H1 (cell line): ENCODE results near the gene MGRN1. TPM values are rescaled to one million over a fixed set of nuclear protein-coding genes. Genes with fewer than 3 reads are reported as not detected.
A peak's percentile ranks its signal among the peaks of the same experiment; 100 is the strongest.

ENCODE experiments used
- BCL11A ChIP-seq, 2 experiments: IDR thresholded peaks; one replicate each; pipeline ENCODE4 v1.6.1; 2011; ENCODE audit warnings: low read depth in 2 of 2, low read length in 2 of 2, mild to moderate bottlenecking in 2 of 2
- CHD1 ChIP-seq: IDR thresholded peaks from 2 replicates; pipeline ENCODE4 v1.6.1; 2012; ENCODE audit warnings: low read depth, low read length, improper control_type of control experiment
- CREB1 ChIP-seq: IDR thresholded peaks from 2 replicates; pipeline ENCODE4 v1.6.1; 2012; ENCODE audit warnings: inconsistent platforms
- JUN ChIP-seq: IDR thresholded peaks from 2 replicates; pipeline ENCODE4 v1.6.1; 2011; ENCODE audit warnings: low read depth, mild to moderate bottlenecking, improper control_type of control experiment, low read length
- NANOG ChIP-seq: IDR thresholded peaks from 2 replicates; pipeline ENCODE4 v1.6.1; 2011; ENCODE audit warnings: low read length, low read depth, mild to moderate bottlenecking, inconsistent platforms; ENCODE audit not compliant: insufficient read depth, poor library complexity, severe bottlenecking
- NRF1 ChIP-seq: IDR thresholded peaks from 2 replicates; pipeline ENCODE4 v1.6.1; 2011; ENCODE audit warnings: mild to moderate bottlenecking, low read depth, low read length, improper control_type of control experiment
- PHF8 ChIP-seq: fragments of 200-600 bp; sonication (generic); conservative IDR thresholded peaks from 2 replicates; pipeline ENCODE4 v1.7.1; 2012; ENCODE audit warnings: low read depth, mild to moderate bottlenecking, inconsistent platforms, low read length, moderate library complexity
- SIN3A ChIP-seq, 2 experiments: IDR thresholded peaks in 1 of 2; conservative IDR thresholded peaks in 1 of 2; 2 replicates each; pipeline ENCODE4 v1.6.1; 2011 to 2012; ENCODE audit warnings: low read length in 2 of 2, improper control_type of control experiment in 1 of 2, low read depth in 1 of 2, mild to moderate bottlenecking in 1 of 2
- polyA plus RNA-seq, 7 experiments: library from polyadenylated mRNA; depleted of rRNA in 3 of 7; stranded (reverse) in 5 of 7; unstranded in 2 of 7; fragments of >200 nt in 5 of 7; fragments of 200-250 nt in 2 of 7; gene quantifications; 1 replicate in 5 of 7; 2 replicates in 1 of 7; 4 replicates in 1 of 7; pipeline versions ENCODE4 v1.2.1 to v1.2.3, GENCODE V29; 2011 to 2013; ENCODE audit warnings: missing spikeins in 2 of 7, mixed read lengths in 2 of 7
- total RNA-seq: library from RNA; stranded (reverse); fragmentation: NEBNext Ultra II Directional; extraction: Animal tissue kit (Norgen Biotek cat#: 25700); gene quantifications from 2 replicates; pipeline ENCODE4 v1.2.1, GENCODE V29; 2021
- TF ChIP-seq, protein P1 (sequence below): IDR thresholded peaks from 2 replicates; pipeline ENCODE4 v1.6.1; 2012; ENCODE audit warnings: inconsistent platforms
- TF ChIP-seq, protein P2 (sequence below), 3 experiments: IDR thresholded peaks; 1 replicate in 2 of 3; 2 replicates in 1 of 3; pipeline versions ENCODE4 v1.5.1 to v1.6.1; 2011; ENCODE audit warnings: low read length in 3 of 3, mild to moderate bottlenecking in 3 of 3, inconsistent platforms in 2 of 3, low read depth in 1 of 3, moderate library complexity in 1 of 3; ENCODE audit not compliant: insufficient read depth in 1 of 3; ENCODE audit errors: control extremely low read depth in 1 of 3

MGRN1 gene
- total and polyA plus RNA-seq, 2 of the 8 experiments (the other 6 are each of a cell fraction or from before 2014, with no cell fraction given): 15.0 to 82.3 TPM

DNA sequence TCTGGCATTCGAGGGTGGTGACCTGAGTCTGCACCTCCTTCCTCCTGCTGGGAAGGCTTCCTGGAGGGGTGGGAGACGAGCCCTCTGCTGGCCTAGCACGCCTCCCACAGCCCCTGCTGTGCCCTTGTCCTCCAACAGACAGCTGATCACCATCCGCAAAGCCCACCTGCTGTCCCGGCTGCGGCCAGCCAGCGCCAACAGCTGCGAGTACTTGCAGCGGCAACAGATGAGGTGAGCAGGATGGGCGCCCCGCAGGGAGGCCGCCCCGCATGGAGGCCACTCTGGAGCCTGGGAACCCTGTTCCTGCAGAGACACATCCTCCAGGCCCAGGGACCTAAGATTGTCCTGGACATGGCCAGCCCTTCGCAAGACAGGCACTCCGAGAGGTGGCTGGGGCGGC lies 31.5 kb upstream of the MGRN1 start (continued):
- TF ChIP-seq JUN (no peak), NRF1 (no peak), CREB1 (no peak), SIN3A (conservative IDR thresholded peaks at IDR 0.05 in 1 of 2, IDR thresholded peaks at IDR 0.05 in 1 of 2; ENCODE audit: low read depth in 1 of 2, low read length in 2 of 2) (0 out of 4 replicates have a peak, but pooled peaks of 1 of the 2 experiments have one; percentile 51), PHF8 (no peak), BCL11A (IDR thresholded peaks at IDR 0.05; ENCODE audit: low read depth in 2 of 2, low read length in 2 of 2) (no peak), CHD1 (no peak), NANOG (peak; percentile 21)
- TF ChIP-seq, protein P1, sequence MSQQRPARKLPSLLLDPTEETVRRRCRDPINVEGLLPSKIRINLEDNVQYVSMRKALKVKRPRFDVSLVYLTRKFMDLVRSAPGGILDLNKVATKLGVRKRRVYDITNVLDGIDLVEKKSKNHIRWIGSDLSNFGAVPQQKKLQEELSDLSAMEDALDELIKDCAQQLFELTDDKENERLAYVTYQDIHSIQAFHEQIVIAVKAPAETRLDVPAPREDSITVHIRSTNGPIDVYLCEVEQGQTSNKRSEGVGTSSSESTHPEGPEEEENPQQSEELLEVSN: no peak
- TF ChIP-seq, protein P2, sequence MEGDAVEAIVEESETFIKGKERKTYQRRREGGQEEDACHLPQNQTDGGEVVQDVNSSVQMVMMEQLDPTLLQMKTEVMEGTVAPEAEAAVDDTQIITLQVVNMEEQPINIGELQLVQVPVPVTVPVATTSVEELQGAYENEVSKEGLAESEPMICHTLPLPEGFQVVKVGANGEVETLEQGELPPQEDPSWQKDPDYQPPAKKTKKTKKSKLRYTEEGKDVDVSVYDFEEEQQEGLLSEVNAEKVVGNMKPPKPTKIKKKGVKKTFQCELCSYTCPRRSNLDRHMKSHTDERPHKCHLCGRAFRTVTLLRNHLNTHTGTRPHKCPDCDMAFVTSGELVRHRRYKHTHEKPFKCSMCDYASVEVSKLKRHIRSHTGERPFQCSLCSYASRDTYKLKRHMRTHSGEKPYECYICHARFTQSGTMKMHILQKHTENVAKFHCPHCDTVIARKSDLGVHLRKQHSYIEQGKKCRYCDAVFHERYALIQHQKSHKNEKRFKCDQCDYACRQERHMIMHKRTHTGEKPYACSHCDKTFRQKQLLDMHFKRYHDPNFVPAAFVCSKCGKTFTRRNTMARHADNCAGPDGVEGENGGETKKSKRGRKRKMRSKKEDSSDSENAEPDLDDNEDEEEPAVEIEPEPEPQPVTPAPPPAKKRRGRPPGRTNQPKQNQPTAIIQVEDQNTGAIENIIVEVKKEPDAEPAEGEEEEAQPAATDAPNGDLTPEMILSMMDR (IDR thresholded peaks at IDR 0.05; ENCODE audit: control extremely low read depth in 1 of 3, insufficient read depth in 1 of 3, low read depth in 1 of 3, low read length in 3 of 3): no peak
